Measurements from ENCODE around the gene GAREM2.

GAREM2 gene

GRCh38 chr2:26178246-26178645, 5.4 kb downstream of the GAREM2 start (continued):
- TF ChIP-seq, protein P1, sequence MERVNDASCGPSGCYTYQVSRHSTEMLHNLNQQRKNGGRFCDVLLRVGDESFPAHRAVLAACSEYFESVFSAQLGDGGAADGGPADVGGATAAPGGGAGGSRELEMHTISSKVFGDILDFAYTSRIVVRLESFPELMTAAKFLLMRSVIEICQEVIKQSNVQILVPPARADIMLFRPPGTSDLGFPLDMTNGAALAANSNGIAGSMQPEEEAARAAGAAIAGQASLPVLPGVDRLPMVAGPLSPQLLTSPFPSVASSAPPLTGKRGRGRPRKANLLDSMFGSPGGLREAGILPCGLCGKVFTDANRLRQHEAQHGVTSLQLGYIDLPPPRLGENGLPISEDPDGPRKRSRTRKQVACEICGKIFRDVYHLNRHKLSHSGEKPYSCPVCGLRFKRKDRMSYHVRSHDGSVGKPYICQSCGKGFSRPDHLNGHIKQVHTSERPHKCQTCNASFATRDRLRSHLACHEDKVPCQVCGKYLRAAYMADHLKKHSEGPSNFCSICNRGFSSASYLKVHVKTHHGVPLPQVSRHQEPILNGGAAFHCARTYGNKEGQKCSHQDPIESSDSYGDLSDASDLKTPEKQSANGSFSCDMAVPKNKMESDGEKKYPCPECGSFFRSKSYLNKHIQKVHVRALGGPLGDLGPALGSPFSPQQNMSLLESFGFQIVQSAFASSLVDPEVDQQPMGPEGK (tag by site-specific recombination; IDR thresholded peaks at IDR 0.05) = no peak
- no peak for TF ChIP-seq BCL11B (tag by site-specific recombination; IDR thresholded peaks at IDR 0.05; ENCODE audit: low read depth)

DNA sequence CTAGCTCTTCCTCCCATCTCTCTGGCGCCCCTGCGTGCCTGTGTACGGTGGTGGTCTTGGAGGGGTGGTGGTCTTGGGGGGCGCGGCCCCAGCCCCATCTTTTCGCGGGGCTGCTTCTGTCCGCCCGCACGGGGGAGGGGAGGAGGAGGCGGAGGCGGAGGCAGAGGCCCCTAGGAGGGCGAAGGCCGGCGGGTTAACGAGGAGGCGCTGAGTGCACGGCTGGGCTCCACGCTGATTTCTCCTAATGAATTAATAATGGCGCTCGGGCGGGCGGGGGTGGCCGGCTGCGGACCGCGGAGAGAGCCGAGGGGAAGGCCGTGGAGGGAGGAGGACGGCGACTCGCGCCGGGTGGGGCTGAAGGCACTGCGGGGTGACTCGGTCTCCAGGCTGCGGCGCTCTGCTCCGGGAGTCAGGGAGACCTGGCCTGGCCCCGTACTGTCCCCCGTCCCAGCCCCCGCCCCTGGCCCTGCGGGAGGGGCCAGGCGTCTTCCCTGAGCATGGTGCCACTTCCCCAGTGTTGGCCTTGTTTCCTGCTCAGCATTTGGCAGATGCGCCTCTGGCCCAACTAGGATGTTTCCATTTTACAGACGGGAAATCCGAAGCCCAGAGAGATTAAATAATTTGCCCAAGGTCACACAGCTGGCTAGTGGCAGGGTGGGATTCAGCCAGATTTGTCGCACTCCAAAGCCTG, 6.0 kb downstream of the GAREM2 start:
- CTCF ChIA-PET = interaction anchor here (0.5 kb wide), 1 partner anchor 231 kb away, joined by 5 read pairs; no protein-coding TSS in a partner anchor
- POLR2A ChIA-PET = no interaction called here
- no peak for TF ChIP-seq ZNF23 (tag by site-specific recombination; IDR thresholded peaks at IDR 0.05; ENCODE audit: borderline replicate concordance)
- TF ChIP-seq YY1 (tag by site-specific recombination; IDR thresholded peaks at IDR 0.05) = no peak
- no peak for TF ChIP-seq ZNF514 (tag by site-specific recombination; IDR thresholded peaks at IDR 0.05)
- TF ChIP-seq, protein P2, sequence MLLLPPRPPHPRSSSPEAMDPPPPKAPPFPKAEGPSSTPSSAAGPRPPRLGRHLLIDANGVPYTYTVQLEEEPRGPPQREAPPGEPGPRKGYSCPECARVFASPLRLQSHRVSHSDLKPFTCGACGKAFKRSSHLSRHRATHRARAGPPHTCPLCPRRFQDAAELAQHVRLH (tag by site-specific recombination; IDR thresholded peaks at IDR 0.05) = no peak
- TF ChIP-seq ZNF202 (tag by site-specific recombination; IDR thresholded peaks at IDR 0.05; ENCODE audit: borderline replicate concordance) = no peak
- no peak for TF ChIP-seq KLF7 (tag by site-specific recombination; IDR thresholded peaks at IDR 0.05; ENCODE audit: borderline replicate concordance)
- TF ChIP-seq ZNF600 (tag by site-specific recombination; IDR thresholded peaks at IDR 0.05) = no peak
- TF ChIP-seq PRDM4 (tag by site-specific recombination; IDR thresholded peaks at IDR 0.05) = no peak
- TF ChIP-seq, protein P3, sequence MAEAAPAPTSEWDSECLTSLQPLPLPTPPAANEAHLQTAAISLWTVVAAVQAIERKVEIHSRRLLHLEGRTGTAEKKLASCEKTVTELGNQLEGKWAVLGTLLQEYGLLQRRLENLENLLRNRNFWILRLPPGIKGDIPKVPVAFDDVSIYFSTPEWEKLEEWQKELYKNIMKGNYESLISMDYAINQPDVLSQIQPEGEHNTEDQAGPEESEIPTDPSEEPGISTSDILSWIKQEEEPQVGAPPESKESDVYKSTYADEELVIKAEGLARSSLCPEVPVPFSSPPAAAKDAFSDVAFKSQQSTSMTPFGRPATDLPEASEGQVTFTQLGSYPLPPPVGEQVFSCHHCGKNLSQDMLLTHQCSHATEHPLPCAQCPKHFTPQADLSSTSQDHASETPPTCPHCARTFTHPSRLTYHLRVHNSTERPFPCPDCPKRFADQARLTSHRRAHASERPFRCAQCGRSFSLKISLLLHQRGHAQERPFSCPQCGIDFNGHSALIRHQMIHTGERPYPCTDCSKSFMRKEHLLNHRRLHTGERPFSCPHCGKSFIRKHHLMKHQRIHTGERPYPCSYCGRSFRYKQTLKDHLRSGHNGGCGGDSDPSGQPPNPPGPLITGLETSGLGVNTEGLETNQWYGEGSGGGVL (tag by site-specific recombination; IDR thresholded peaks at IDR 0.05) = no peak
- TF ChIP-seq ZNF449 (tag by site-specific recombination; IDR thresholded peaks at IDR 0.05) = no peak
- no peak for TF ChIP-seq ZNF280D (tag by site-specific recombination; IDR thresholded peaks at IDR 0.05)
- TF ChIP-seq KLF10 (tag by site-specific recombination; IDR thresholded peaks at IDR 0.05) = no peak
- no peak for TF ChIP-seq ZNF416 (tag by site-specific recombination; IDR thresholded peaks at IDR 0.05)
- no peak for TF ChIP-seq ZNF175 (tag by site-specific recombination; IDR thresholded peaks at IDR 0.05)
- TF ChIP-seq, protein P4, sequence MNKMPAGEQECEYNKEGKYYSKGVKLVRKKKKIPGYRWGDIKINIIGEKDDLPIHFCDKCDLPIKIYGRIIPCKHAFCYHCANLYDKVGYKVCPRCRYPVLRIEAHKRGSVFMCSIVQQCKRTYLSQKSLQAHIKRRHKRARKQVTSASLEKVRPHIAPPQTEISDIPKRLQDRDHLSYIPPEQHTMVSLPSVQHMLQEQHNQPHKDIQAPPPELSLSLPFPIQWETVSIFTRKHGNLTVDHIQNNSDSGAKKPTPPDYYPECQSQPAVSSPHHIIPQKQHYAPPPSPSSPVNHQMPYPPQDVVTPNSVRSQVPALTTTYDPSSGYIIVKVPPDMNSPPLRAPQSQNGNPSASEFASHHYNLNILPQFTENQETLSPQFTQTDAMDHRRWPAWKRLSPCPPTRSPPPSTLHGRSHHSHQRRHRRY (tag by site-specific recombination; IDR thresholded peaks at IDR 0.05) = no peak
- TF ChIP-seq ZNF561 (tag by site-specific recombination; IDR thresholded peaks at IDR 0.05; ENCODE audit: borderline replicate concordance) = no peak
- no peaks in the 10 kb centered on the region for H3K9me3 ChIP-seq (ENCODE audit: control insufficient read depth, insufficient read depth, low read depth, low read length)
- H3K36me3 ChIP-seq (ENCODE audit: control insufficient read depth in 2 of 2, insufficient read depth in 1 of 2, low read length in 2 of 2) = peaks cover 0 to 42% of the 10 kb centered on the region in 2 experiments; a peak in 2 of 3 replicates
- no peaks in the 10 kb centered on the region; the same call in 1 of the 2 replicates for H3K4me1 ChIP-seq (ENCODE audit: control insufficient read depth, insufficient read depth, low read length)
- no peak overlapping the region for H3K27ac ChIP-seq (ENCODE audit: extremely low read depth, low read depth, low read length)
- no peak overlapping the region for H3K4me3 ChIP-seq (ENCODE audit: low read depth, low read length)
